Measurements from ENCODE around the gene ATOSA. TPM values are rescaled to one million over a fixed set of nuclear protein-coding genes. Genes with fewer than 3 reads are reported as not detected.

Gene ATOSA
- total RNA-seq, 2 experiments from 2014 or later, result 34.1 to 96.8 TPM

DNA sequence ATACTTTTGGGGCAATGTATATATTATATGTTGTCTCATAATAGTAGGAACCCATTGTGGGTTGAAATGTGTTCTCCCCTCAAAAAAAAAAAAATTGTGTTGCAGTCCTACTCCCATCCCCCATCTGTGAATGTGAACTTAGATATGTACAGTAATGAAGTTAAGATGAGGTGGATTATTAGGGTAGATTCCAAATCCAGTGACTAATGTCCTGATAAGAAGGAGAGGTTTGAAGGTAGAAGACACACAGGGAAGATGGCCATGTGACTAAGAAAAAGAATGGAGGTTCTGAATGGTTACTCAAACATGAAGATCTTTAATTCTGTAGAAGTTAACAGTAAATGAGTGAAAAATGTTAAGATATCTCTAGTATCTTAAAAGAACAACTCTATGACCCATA lies 3.0 kb upstream of the ATOSA start:
- Histone ChIP-seq H3K36me3 (ENCODE audit: insufficient read depth, low read length) (no peaks in the 10 kb centered on the region; the same call in 1 of the 2 replicates), H3K27ac (ENCODE audit: low read depth, low read length, poor library complexity, severe bottlenecking) (peak overlapping the region; percentile 99), H3K4me3 (ENCODE audit: low read depth, low read length, poor library complexity, severe bottlenecking) (peak overlapping the region; percentile 80), H2AFZ (ENCODE audit: low read length) (no peak overlapping the region; the same call in 1 of the 2 replicates), H4K20me1 (ENCODE audit: insufficient read depth, low read length) (no peaks in the 10 kb centered on the region), H3K79me2 (ENCODE audit: insufficient read depth, low read depth, low read length) (peaks cover 25% of the 10 kb centered on the region; the same call in 1 of the 2 replicates), H3K9me3 (ENCODE audit: low read length) (no peaks in the 10 kb centered on the region), H3K9me2 (ENCODE audit: insufficient read depth, low read length) (no peaks in the 10 kb centered on the region), H3K4me2 (ENCODE audit: low read length) (peak overlapping the region; percentile 92), H3K4me1 (ENCODE audit: insufficient read depth, low read length, poor library complexity, severe bottlenecking) (peaks cover 67% of the 10 kb centered on the region)
- intact Hi-C loops (cut with micrococcal nuclease; ENCODE audit: unreplicated experiment), result loop anchor here (5.0 kb wide), 1 partner anchor 215 kb away; no protein-coding TSS in a partner anchor
- POLR2A ChIA-PET, result interaction anchor here (0.6 to 8.2 kb wide), 10 partner anchors 9 to 461 kb away, joined by 3 to 76 read pairs (median 4); partner anchors contain the start of gene ARPP19
- TF ChIP-seq EZH2phosphoT487 (IDR thresholded peaks at IDR 0.05; ENCODE audit: borderline replicate concordance, low read depth, low read length), result no peak
- TF ChIP-seq, protein P1, sequence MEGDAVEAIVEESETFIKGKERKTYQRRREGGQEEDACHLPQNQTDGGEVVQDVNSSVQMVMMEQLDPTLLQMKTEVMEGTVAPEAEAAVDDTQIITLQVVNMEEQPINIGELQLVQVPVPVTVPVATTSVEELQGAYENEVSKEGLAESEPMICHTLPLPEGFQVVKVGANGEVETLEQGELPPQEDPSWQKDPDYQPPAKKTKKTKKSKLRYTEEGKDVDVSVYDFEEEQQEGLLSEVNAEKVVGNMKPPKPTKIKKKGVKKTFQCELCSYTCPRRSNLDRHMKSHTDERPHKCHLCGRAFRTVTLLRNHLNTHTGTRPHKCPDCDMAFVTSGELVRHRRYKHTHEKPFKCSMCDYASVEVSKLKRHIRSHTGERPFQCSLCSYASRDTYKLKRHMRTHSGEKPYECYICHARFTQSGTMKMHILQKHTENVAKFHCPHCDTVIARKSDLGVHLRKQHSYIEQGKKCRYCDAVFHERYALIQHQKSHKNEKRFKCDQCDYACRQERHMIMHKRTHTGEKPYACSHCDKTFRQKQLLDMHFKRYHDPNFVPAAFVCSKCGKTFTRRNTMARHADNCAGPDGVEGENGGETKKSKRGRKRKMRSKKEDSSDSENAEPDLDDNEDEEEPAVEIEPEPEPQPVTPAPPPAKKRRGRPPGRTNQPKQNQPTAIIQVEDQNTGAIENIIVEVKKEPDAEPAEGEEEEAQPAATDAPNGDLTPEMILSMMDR (conservative IDR thresholded peaks at IDR 0.05; ENCODE audit: low read length), result no peak
- CTCF ChIA-PET (ENCODE audit: unreplicated experiment), result no interaction called here
- DNase-seq (ENCODE audit: low spot score), result peak; percentile 8
- no TSS peak for BruUV-seq (replicated peaks)

DNA sequence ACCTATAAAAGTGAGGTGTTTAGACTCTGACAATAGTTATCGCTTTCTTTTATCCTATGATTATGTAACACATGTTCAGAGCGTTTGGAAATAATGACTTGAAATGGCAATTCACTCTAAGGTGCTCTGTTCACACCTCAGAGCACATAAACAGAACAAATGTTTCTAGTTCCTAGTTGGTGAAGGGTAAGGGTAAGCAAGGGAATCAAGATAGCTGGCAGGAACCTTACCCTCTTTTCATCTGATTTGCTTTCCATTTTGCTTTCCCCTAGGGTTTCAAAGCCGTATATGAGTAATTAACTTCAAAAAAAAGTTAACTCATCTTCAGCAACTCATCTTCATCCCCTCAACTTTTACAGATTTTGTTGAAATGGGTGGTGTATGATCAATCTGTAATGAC lies 2.3 kb upstream of the ATOSA start:
- intact Hi-C loops (cut with micrococcal nuclease; ENCODE audit: unreplicated experiment), result loop anchor here (2.0 to 5.0 kb wide), 2 partner anchors 214 to 459 kb away; no protein-coding TSS in a partner anchor
- peak; percentile 52 for DNase-seq (ENCODE audit: low spot score)
- H3K27ac ChIP-seq (ENCODE audit: low read depth, low read length, poor library complexity, severe bottlenecking), result peak overlapping the region; percentile 99
- H3K9me2 ChIP-seq (ENCODE audit: insufficient read depth, low read length), result no peaks in the 10 kb centered on the region
- H3K4me2 ChIP-seq (ENCODE audit: low read length), result peak overlapping the region; percentile 92
- peaks cover 33% of the 10 kb centered on the region for H3K79me2 ChIP-seq (ENCODE audit: insufficient read depth, low read depth, low read length)
- BruUV-seq (replicated peaks), result no TSS peak
- TF ChIP-seq, protein P1 (conservative IDR thresholded peaks at IDR 0.05; ENCODE audit: low read length), result no peak
- no peak for TF ChIP-seq EZH2phosphoT487 (IDR thresholded peaks at IDR 0.05; ENCODE audit: borderline replicate concordance, low read depth, low read length)
- H2AFZ ChIP-seq (ENCODE audit: low read length), result no peak overlapping the region; the same call in 1 of the 2 replicates
- H3K4me3 ChIP-seq (ENCODE audit: low read depth, low read length, poor library complexity, severe bottlenecking), result peak overlapping the region; percentile 80
- ChIA-PET POLR2A (interaction anchor here (0.7 to 8.2 kb wide), 10 partner anchors 8 to 461 kb away, joined by 3 to 76 read pairs (median 3); no protein-coding TSS in a partner anchor), CTCF (ENCODE audit: unreplicated experiment) (interaction anchor here (1.2 kb wide), 1 partner anchor 50 kb away, joined by 3 read pairs; no protein-coding TSS in a partner anchor)
- H3K4me1 ChIP-seq (ENCODE audit: insufficient read depth, low read length, poor library complexity, severe bottlenecking), result peaks cover 72% of the 10 kb centered on the region
- no peaks in the 10 kb centered on the region for H3K9me3 ChIP-seq (ENCODE audit: low read length)
- no peaks in the 10 kb centered on the region for H4K20me1 ChIP-seq (ENCODE audit: insufficient read depth, low read length)
- H3K36me3 ChIP-seq (ENCODE audit: insufficient read depth, low read length), result peaks cover 4% of the 10 kb centered on the region; the same call in 1 of the 2 replicates

DNA sequence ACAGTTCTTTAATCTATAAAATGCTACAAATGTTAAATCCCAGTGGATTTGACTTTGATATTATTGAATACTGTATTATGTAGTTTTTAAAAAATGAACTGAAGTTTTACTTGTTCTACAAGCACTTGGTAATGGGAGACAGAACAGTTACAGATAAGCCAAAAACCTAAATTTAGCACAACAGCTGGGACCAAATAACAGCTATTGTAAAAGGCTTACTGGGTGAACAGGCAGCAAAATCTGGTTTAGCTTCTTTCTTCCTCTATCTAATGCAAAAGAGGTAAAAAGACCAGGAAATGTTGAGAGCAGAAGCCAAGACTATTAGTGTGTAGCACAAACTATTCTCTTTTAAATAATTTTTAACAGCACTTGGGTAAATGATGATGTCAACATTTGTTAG lies 1.6 kb upstream of the ATOSA start:
- intact Hi-C loops (cut with micrococcal nuclease; ENCODE audit: unreplicated experiment), result loop anchor here (2.0 to 5.0 kb wide), 2 partner anchors 213 to 458 kb away; no protein-coding TSS in a partner anchor
- Histone ChIP-seq H3K27ac (ENCODE audit: low read depth, low read length, poor library complexity, severe bottlenecking) (peak overlapping the region; percentile 99), H3K9me2 (ENCODE audit: insufficient read depth, low read length) (no peaks in the 10 kb centered on the region), H3K9me3 (ENCODE audit: low read length) (no peaks in the 10 kb centered on the region), H3K4me3 (ENCODE audit: low read depth, low read length, poor library complexity, severe bottlenecking) (peak overlapping the region; percentile 80), H2AFZ (ENCODE audit: low read length) (peak overlapping the region; percentile 5; the same call in 1 of the 2 replicates), H3K36me3 (ENCODE audit: insufficient read depth, low read length) (peaks cover 10% of the 10 kb centered on the region), H4K20me1 (ENCODE audit: insufficient read depth, low read length) (no peaks in the 10 kb centered on the region), H3K79me2 (ENCODE audit: insufficient read depth, low read depth, low read length) (peaks cover 39% of the 10 kb centered on the region), H3K4me1 (ENCODE audit: insufficient read depth, low read length, poor library complexity, severe bottlenecking) (peaks cover 72% of the 10 kb centered on the region), H3K4me2 (ENCODE audit: low read length) (peak overlapping the region; percentile 92)
- POLR2A ChIA-PET, result interaction anchor here (0.5 to 8.2 kb wide), 10 partner anchors 7 to 459 kb away, joined by 3 to 76 read pairs (median 4); no protein-coding TSS in a partner anchor
- DNase-seq (ENCODE audit: low spot score), result peak; percentile 86
- CTCF ChIA-PET (ENCODE audit: unreplicated experiment), result interaction anchor here (1.2 kb wide), 1 partner anchor 50 kb away, joined by 3 read pairs; no protein-coding TSS in a partner anchor
- BruUV-seq (replicated peaks), result no TSS peak
- TF ChIP-seq, protein P1 (conservative IDR thresholded peaks at IDR 0.05; ENCODE audit: low read length), result no peak
- TF ChIP-seq EZH2phosphoT487 (IDR thresholded peaks at IDR 0.05; ENCODE audit: borderline replicate concordance, low read depth, low read length), result no peak

All from OCI-LY7 (cell line).